ENCODE measurements around the gene CIDEA.

CIDEA gene

GRCh38 chr18:12324991-12325725, 71.0 kb downstream of the CIDEA start:
- DNase-seq, result no peak

- DNase-seq, result no peak
These were observed 71.6 kb downstream of the CIDEA start for GRCh38 chr18:12325726-12326245.

- no peak for DNase-seq
These were observed 72.7 kb downstream of the CIDEA start for GRCh38 chr18:12326711-12327460.
